Suprapubic skin (tissue), 3 donors: ENCODE results near the gene USP10.

ENCODE experiments used
- CTCF ChIP-seq, 2 donors: fragments of 200-600 bp in 1 of 2; fragments of 450-650 bp in 1 of 2; sonication (generic) in 1 of 2; IDR thresholded peaks; one replicate each; pipeline ENCODE4 v1.5.1; 2016 to 2019; ENCODE audit warnings: antibody characterized with exemption in 2 of 2, mild to moderate bottlenecking in 1 of 2, moderate library complexity in 1 of 2
- POLR2AphosphoS5 ChIP-seq, 3 donors: sonication (generic); formaldehyde crosslinking; IDR thresholded peaks; one replicate each; pipeline ENCODE4 v1.6.1; 2017; ENCODE audit warnings: antibody characterized with exemption in 3 of 3

GRCh38 chr16:84773312-84773711, 73.5 kb downstream of the USP10 start:
- TF ChIP-seq CTCF (IDR thresholded peaks at IDR 0.05) (no peak), POLR2AphosphoS5 (IDR thresholded peaks at IDR 0.05) (no peak)
